WTC11 (cell line): ENCODE data around the gene ALDH9A1. TPM values are rescaled to one million over a fixed set of nuclear protein-coding genes. Genes with fewer than 3 reads are reported as not detected.
"Not testable (repeated sequence)": the region's sequence is repeated elsewhere in the genome, so short reads cannot be mapped to it uniquely, and the experiment has no call there.

Experiments used
- ATAC-seq: fragments of 200-7000 bp; cut with Tn5 transposase; 2 replicates; pipeline ENCODE4 v1.10.0; 2021; ENCODE audit warnings: mild to moderate bottlenecking, moderate library complexity
- CTCF ChIA-PET: fragments of 300-600 bp; sonication (Branson Sonifier 250); formaldehyde crosslinking; loops from one replicate; lab custom pipeline; 2021; ENCODE audit warnings: antibody characterized with exemption; lab: Charles Lee
- POLR2A ChIA-PET: fragments of 350-600 bp; sonication (Branson Sonifier 250); formaldehyde crosslinking; loops from one replicate; lab custom pipeline; 2021; ENCODE audit warnings: antibody characterized with exemption; lab: Charles Lee
- DNase-seq: peaks from one replicate; pipeline ENCODE4 v3.0.0; 2021; ENCODE audit warnings: low spot score
- H3K27ac Mint-ChIP-seq: 2 replicates; pipeline ENCODE4 v1.8.0; 2021; ENCODE audit warnings: mixed read lengths
- H3K27me3 Mint-ChIP-seq: 2 replicates; pipeline ENCODE4 v1.8.0; 2021; ENCODE audit warnings: low read depth, mild to moderate bottlenecking, moderate library complexity, mixed read lengths
- H3K36me3 Mint-ChIP-seq: 2 replicates; pipeline ENCODE4 v1.8.0; 2021; ENCODE audit warnings: mixed read lengths
- H3K4me1 Mint-ChIP-seq: 2 replicates; pipeline ENCODE4 v1.8.0; 2022; ENCODE audit warnings: mixed read lengths
- H3K4me3 Mint-ChIP-seq: 2 replicates; pipeline ENCODE4 v1.8.0; 2021; ENCODE audit warnings: mild to moderate bottlenecking, moderate library complexity, mixed read lengths
- H3K9me3 Mint-ChIP-seq: 2 replicates; pipeline ENCODE4 v1.8.0; 2021; ENCODE audit warnings: mixed read lengths
- ARID4B ChIP-seq: sonication (generic); formaldehyde crosslinking; IDR thresholded peaks from 2 replicates; pipeline ENCODE4 v1.8.0; 2023; ENCODE audit warnings: missing genetic modification reagents, mild to moderate bottlenecking, borderline replicate concordance
- ATF2 ChIP-seq: sonication (generic); formaldehyde crosslinking; IDR thresholded peaks from 2 replicates; pipeline ENCODE4 v1.8.1; 2022; ENCODE audit warnings: low read depth, missing genetic modification reagents, borderline replicate concordance
- ATF6 ChIP-seq: sonication (generic); formaldehyde crosslinking; IDR thresholded peaks from 2 replicates; pipeline ENCODE4 v1.8.1; 2023; ENCODE audit warnings: mild to moderate bottlenecking, missing genetic modification reagents
- ELF4 ChIP-seq: sonication (generic); formaldehyde crosslinking; IDR thresholded peaks from 2 replicates; pipeline ENCODE4 v1.8.1; 2022; ENCODE audit warnings: low read depth, mild to moderate bottlenecking, moderate library complexity, missing genetic modification reagents
- ESRRA ChIP-seq: sonication (generic); formaldehyde crosslinking; IDR thresholded peaks from 2 replicates; pipeline ENCODE4 v1.8.1; 2022; ENCODE audit warnings: mild to moderate bottlenecking, missing genetic modification reagents, borderline replicate concordance
- FOXP1 ChIP-seq: sonication (generic); formaldehyde crosslinking; IDR thresholded peaks from 2 replicates; pipeline ENCODE4 v1.8.0; 2022; ENCODE audit warnings: missing genetic modification reagents, mild to moderate bottlenecking, moderate library complexity, borderline replicate concordance
- GABPB1 ChIP-seq: sonication (generic); formaldehyde crosslinking; IDR thresholded peaks from 2 replicates; pipeline ENCODE4 v1.8.1; 2023; ENCODE audit warnings: mild to moderate bottlenecking, missing genetic modification reagents
- KAT7 ChIP-seq: sonication (generic); formaldehyde crosslinking; IDR thresholded peaks from 2 replicates; pipeline ENCODE4 v1.8.1; 2023; ENCODE audit warnings: missing genetic modification reagents, mild to moderate bottlenecking, borderline replicate concordance
- NFATC4 ChIP-seq: fragments of 250-450 bp; sonication (Bioruptor Pico); IDR thresholded peaks from 2 replicates; pipeline ENCODE4 v1.9.0; 2021; ENCODE audit warnings: mild to moderate bottlenecking
- NR3C1 ChIP-seq: sonication (generic); formaldehyde crosslinking; conservative IDR thresholded peaks from 2 replicates; pipeline ENCODE4 v1.8.1; 2023; ENCODE audit warnings: low read depth, mild to moderate bottlenecking, missing genetic modification reagents
- TP53 ChIP-seq: sonication (generic); formaldehyde crosslinking; IDR thresholded peaks from 2 replicates; pipeline ENCODE4 v1.8.1; 2023; ENCODE audit warnings: mild to moderate bottlenecking, missing genetic modification reagents
- ZBTB21 ChIP-seq: sonication (generic); formaldehyde crosslinking; IDR thresholded peaks from 2 replicates; pipeline ENCODE4 v1.8.1; 2023; ENCODE audit warnings: mild to moderate bottlenecking, missing genetic modification reagents, borderline replicate concordance
- ZNF219 ChIP-seq: sonication (generic); formaldehyde crosslinking; IDR thresholded peaks from 2 replicates; pipeline ENCODE4 v1.8.0; 2023; ENCODE audit warnings: missing genetic modification reagents, mild to moderate bottlenecking, borderline replicate concordance
- ZNF232 ChIP-seq: sonication (generic); formaldehyde crosslinking; IDR thresholded peaks from 2 replicates; pipeline ENCODE4 v1.8.0; 2022; ENCODE audit warnings: mild to moderate bottlenecking, missing genetic modification reagents
- ZNF317 ChIP-seq: sonication (generic); formaldehyde crosslinking; IDR thresholded peaks from 2 replicates; pipeline ENCODE4 v1.8.1; 2023; ENCODE audit warnings: low read depth, mild to moderate bottlenecking, moderate library complexity, missing genetic modification reagents, borderline replicate concordance
- ZNF396 ChIP-seq: fragments of 250-450 bp; sonication (Bioruptor Pico); IDR thresholded peaks from 2 replicates; pipeline ENCODE4 v1.8.0; 2021; ENCODE audit warnings: mild to moderate bottlenecking, moderate library complexity, borderline replicate concordance
- ZNF416 ChIP-seq: fragments of 250-450 bp; sonication (Bioruptor Pico); IDR thresholded peaks from 2 replicates; pipeline ENCODE4 v1.9.0; 2021; ENCODE audit warnings: mild to moderate bottlenecking, inconsistent platforms
- total RNA-seq: library from RNA; stranded (reverse); gene quantifications from 3 replicates; pipeline ENCODE4 v1.2.3, GENCODE V29; 2021
- TF ChIP-seq, protein P1 (sequence below): sonication (generic); formaldehyde crosslinking; conservative IDR thresholded peaks from 2 replicates; pipeline ENCODE4 v1.8.1; 2022; ENCODE audit warnings: mild to moderate bottlenecking, missing genetic modification reagents

The ALDH9A1 gene
- total RNA-seq, 1 experiment from 2014 or later: 51.9 TPM

- POLR2A ChIA-PET: no interaction called here
- Mint-ChIP-seq H3K4me1 (no peaks in the 10 kb centered on the region), H3K27me3 (peaks cover under 1% of the 10 kb centered on the region; the same call in 1 of the 2 replicates), H3K9me3 (peaks cover 6% of the 10 kb centered on the region), H3K27ac (no peak overlapping the region), H3K36me3 (no peaks in the 10 kb centered on the region), H3K4me3 (no peak overlapping the region)
- ATAC-seq (no peak), DNase-seq (no peak)
- CTCF ChIA-PET: interaction anchor here (2.1 kb wide), 1 partner anchor 15 kb away, joined by 9 read pairs; the partner anchor contains the start of gene ALDH9A1
- no peak for TF ChIP-seq ELF4 (CRISPR knock-in tag)
- TF ChIP-seq FOXP1 (CRISPR knock-in tag): no peak
- TF ChIP-seq ESRRA (CRISPR knock-in tag): no peak
- TF ChIP-seq ARID4B (CRISPR knock-in tag): no peak
- TF ChIP-seq NR3C1 (CRISPR knock-in tag): no peak
- TF ChIP-seq NFATC4: no peak
These were observed 14.4 kb upstream of the ALDH9A1 start for GRCh38 chr1:165712764-165713163.

- no peak for DNase-seq
- no peaks in the 10 kb centered on the region for H3K4me1 Mint-ChIP-seq
- H3K36me3 Mint-ChIP-seq: no peaks in the 10 kb centered on the region
- H3K9me3 Mint-ChIP-seq: peaks cover 4% of the 10 kb centered on the region
- H3K27me3 Mint-ChIP-seq: peaks cover 6% of the 10 kb centered on the region
- no peak overlapping the region for H3K27ac Mint-ChIP-seq
- no peak overlapping the region for H3K4me3 Mint-ChIP-seq
- TF ChIP-seq ZNF416 (CRISPR knock-in tag) (no peak), GABPB1 (CRISPR knock-in tag) (no peak), ATF6 (CRISPR knock-in tag) (no peak), ATF2 (CRISPR knock-in tag) (no peak), ZNF232 (no peak), ZBTB21 (CRISPR knock-in tag) (no peak), TP53 (CRISPR knock-in tag) (no peak)
- POLR2A ChIA-PET: interaction anchor here (0.7 to 0.8 kb wide), 2 partner anchors 10 kb away, joined by 3 read pairs; partner anchors contain the start of gene ALDH9A1
- no peak for ATAC-seq
- CTCF ChIA-PET: interaction anchor here (0.7 to 1.2 kb wide), 3 partner anchors 10 to 356 kb away, joined by 3 read pairs; partner anchors contain the start of gene ALDH9A1
These were observed 9.8 kb upstream of the ALDH9A1 start for GRCh38 chr1:165707984-165708706.

DNA sequence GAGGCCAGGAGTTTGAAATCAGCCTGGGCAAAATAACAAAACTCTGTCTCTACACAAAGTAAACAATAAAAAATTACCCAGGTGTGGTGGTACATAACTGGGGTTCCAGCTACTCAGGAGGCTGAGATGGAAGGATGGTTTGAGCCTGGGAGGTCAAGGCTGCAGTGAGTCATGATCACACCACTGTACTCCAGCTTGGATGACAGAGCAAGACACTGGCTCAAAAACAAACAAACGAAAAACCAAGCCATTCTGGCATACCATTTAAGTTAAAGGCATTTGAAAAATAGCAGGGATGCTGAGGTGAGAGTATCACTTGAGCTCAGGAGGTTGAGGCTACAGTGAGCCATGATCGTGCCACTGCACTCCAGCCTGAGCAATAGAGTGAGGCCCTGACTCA lies 5.3 kb upstream of the ALDH9A1 start:
- H3K9me3 Mint-ChIP-seq: no peaks in the 10 kb centered on the region
- ATAC-seq (no peak), DNase-seq (no peak)
- H3K27ac Mint-ChIP-seq: no peak overlapping the region
- no peaks in the 10 kb centered on the region for H3K36me3 Mint-ChIP-seq
- ChIA-PET CTCF (interaction anchor here (1.0 kb wide), 1 partner anchor 17 kb away, joined by 3 read pairs; no protein-coding TSS in a partner anchor), POLR2A (no interaction called here)
- TF ChIP-seq ZNF219 (CRISPR knock-in tag) (no peak), ZNF317 (no peak), KAT7 (no peak), ZNF396 (CRISPR knock-in tag) (no peak)
- TF ChIP-seq, protein P1, sequence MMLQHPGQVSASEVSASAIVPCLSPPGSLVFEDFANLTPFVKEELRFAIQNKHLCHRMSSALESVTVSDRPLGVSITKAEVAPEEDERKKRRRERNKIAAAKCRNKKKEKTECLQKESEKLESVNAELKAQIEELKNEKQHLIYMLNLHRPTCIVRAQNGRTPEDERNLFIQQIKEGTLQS (CRISPR knock-in tag): no peak
- H3K4me3 Mint-ChIP-seq: no peak overlapping the region
- 0 out of 2 replicates have a peak, but pooled peaks cover 2% of the 10 kb centered on the region for H3K4me1 Mint-ChIP-seq
- peaks cover 6% of the 10 kb centered on the region for H3K27me3 Mint-ChIP-seq

GRCh38 chr1:165701922-165702321 lies 3.6 kb upstream of the ALDH9A1 start:
- ATAC-seq, POLR2A ChIA-PET: not testable (repeated sequence)

More at GRCh38 chr1:165701922-165702321, 3.6 kb upstream of the ALDH9A1 start:
- not testable (repeated sequence) for H3K27me3 Mint-ChIP-seq, DNase-seq, H3K4me1 Mint-ChIP-seq, H3K27ac Mint-ChIP-seq, H3K9me3 Mint-ChIP-seq, H3K4me3 Mint-ChIP-seq, H3K36me3 Mint-ChIP-seq
- CTCF ChIA-PET: interaction anchor here (0.6 to 0.7 kb wide), 2 partner anchors 213 to 1136 kb away, joined by 3 read pairs; no protein-coding TSS in a partner anchor
